ENCODE measurements around the gene MYO18A. TPM values are rescaled to one million over a fixed set of nuclear protein-coding genes. Genes with fewer than 3 reads are reported as not detected.
A peak's percentile ranks its signal among the peaks of the same experiment; 100 is the strongest.

Gene MYO18A
- total RNA-seq, 1 donor from 2014 or later: 79.9 TPM

DNA sequence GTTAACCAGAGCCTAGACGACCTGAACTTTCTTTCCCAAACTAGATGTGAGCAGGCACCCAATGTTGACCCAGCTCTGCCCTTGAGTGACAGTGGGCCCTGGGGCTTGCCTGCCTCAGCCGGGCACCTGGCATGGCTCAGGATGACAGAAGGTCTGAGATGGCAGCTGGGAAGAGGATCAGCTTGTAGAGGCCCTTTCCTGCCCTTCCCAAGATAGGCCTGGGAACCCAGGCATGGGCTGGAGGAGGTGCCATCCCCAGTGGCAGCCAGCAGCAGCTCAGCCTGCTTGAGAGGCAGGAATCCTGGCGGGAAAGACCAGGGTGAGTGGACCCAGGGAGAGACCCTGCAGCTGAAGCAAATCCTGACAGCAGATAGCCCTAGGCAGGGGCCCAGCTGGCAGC is 78.2 kb downstream of the MYO18A start:
- Mint-ChIP-seq H3K9me3 (ENCODE audit: unreplicated experiment) (no peaks in the 10 kb centered on the region), H3K4me3 (ENCODE audit: unreplicated experiment) (peak overlapping the region; percentile 23), H3K36me3 (ENCODE audit: low read depth, unreplicated experiment) (peaks cover 43% of the 10 kb centered on the region), H3K27me3 (ENCODE audit: unreplicated experiment) (peaks cover 7% of the 10 kb centered on the region), H3K27ac (ENCODE audit: unreplicated experiment) (no peak overlapping the region), H3K4me1 (ENCODE audit: unreplicated experiment) (peaks cover 8% of the 10 kb centered on the region)
- no peak for DNase-seq (ENCODE audit: low spot score)
- TF ChIP-seq, protein P1, sequence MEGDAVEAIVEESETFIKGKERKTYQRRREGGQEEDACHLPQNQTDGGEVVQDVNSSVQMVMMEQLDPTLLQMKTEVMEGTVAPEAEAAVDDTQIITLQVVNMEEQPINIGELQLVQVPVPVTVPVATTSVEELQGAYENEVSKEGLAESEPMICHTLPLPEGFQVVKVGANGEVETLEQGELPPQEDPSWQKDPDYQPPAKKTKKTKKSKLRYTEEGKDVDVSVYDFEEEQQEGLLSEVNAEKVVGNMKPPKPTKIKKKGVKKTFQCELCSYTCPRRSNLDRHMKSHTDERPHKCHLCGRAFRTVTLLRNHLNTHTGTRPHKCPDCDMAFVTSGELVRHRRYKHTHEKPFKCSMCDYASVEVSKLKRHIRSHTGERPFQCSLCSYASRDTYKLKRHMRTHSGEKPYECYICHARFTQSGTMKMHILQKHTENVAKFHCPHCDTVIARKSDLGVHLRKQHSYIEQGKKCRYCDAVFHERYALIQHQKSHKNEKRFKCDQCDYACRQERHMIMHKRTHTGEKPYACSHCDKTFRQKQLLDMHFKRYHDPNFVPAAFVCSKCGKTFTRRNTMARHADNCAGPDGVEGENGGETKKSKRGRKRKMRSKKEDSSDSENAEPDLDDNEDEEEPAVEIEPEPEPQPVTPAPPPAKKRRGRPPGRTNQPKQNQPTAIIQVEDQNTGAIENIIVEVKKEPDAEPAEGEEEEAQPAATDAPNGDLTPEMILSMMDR (IDR thresholded peaks at IDR 0.05; ENCODE audit: unreplicated experiment): no peak

- Mint-ChIP-seq H3K27ac (ENCODE audit: unreplicated experiment) (no peak overlapping the region), H3K9me3 (ENCODE audit: unreplicated experiment) (no peaks in the 10 kb centered on the region), H3K4me1 (ENCODE audit: unreplicated experiment) (peaks cover 8% of the 10 kb centered on the region), H3K27me3 (ENCODE audit: unreplicated experiment) (peaks cover 10% of the 10 kb centered on the region), H3K4me3 (ENCODE audit: unreplicated experiment) (no peak overlapping the region), H3K36me3 (ENCODE audit: low read depth, unreplicated experiment) (peaks cover 46% of the 10 kb centered on the region)
- TF ChIP-seq, protein P1 (IDR thresholded peaks at IDR 0.05; ENCODE audit: unreplicated experiment): no peak
- DNase-seq (ENCODE audit: low spot score): no peak
These were observed 79.9 kb downstream of the MYO18A start for GRCh38 chr17:29100296-29100695.

- no peak overlapping the region for H3K4me3 Mint-ChIP-seq (ENCODE audit: unreplicated experiment)
- peaks cover 43% of the 10 kb centered on the region for H3K36me3 Mint-ChIP-seq (ENCODE audit: low read depth, unreplicated experiment)
- no peak for DNase-seq (ENCODE audit: low spot score)
- peaks cover 8% of the 10 kb centered on the region for H3K4me1 Mint-ChIP-seq (ENCODE audit: unreplicated experiment)
- H3K27ac Mint-ChIP-seq (ENCODE audit: unreplicated experiment): peak overlapping the region; percentile 64
- H3K9me3 Mint-ChIP-seq (ENCODE audit: unreplicated experiment): no peaks in the 10 kb centered on the region
- peaks cover 8% of the 10 kb centered on the region for H3K27me3 Mint-ChIP-seq (ENCODE audit: unreplicated experiment)
- TF ChIP-seq, protein P1 (IDR thresholded peaks at IDR 0.05; ENCODE audit: unreplicated experiment): no peak
These were observed 80.7 kb downstream of the MYO18A start for GRCh38 chr17:29099527-29099926.

DNA sequence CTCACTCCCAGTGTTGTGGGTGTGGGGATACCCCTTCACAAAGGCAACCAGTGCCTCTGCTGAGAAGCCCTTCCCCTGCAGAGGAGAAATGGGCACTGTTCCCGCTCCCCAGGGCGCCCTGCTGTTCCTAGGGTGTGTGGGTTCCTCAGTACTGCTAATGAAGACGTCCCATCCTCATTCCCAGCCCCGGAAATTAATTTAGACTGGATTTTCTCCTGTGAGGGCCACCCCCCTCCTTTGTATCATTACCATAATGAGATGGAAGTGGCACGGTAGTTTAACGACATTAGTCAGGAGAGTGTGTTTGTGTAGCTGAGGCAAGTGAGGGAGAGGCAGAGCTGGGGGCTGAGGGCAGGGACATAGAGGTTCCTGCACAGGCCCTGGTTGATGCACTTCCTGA is 84.1 kb downstream of the MYO18A start:
- H3K27ac Mint-ChIP-seq (ENCODE audit: unreplicated experiment): no peak overlapping the region
- peaks cover 44% of the 10 kb centered on the region for H3K36me3 Mint-ChIP-seq (ENCODE audit: low read depth, unreplicated experiment)
- H3K4me1 Mint-ChIP-seq (ENCODE audit: unreplicated experiment): peaks cover 20% of the 10 kb centered on the region
- DNase-seq (ENCODE audit: low spot score): no peak
- H3K9me3 Mint-ChIP-seq (ENCODE audit: unreplicated experiment): no peaks in the 10 kb centered on the region
- TF ChIP-seq, protein P1 (IDR thresholded peaks at IDR 0.05; ENCODE audit: unreplicated experiment): no peak
- H3K27me3 Mint-ChIP-seq (ENCODE audit: unreplicated experiment): peaks cover 10% of the 10 kb centered on the region
- no peak overlapping the region for H3K4me3 Mint-ChIP-seq (ENCODE audit: unreplicated experiment)

DNA sequence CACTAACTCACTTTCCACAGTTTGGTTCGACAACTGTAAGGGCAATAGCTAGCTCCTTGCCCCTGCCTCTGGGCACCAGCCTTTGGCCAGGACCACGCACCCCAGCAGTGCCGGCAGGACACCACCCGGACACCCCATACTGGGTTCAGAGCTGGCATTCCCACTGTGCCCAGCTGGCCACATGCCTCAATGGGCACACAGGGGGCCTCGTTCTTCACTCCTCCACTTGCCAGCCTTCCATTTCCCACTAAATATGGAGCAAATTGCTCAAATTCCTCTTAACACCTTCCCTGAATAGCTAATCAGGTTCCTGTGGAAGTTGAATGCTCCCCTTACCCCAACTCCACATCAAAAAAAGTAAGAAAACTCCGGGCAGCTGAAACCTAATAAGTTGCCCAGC is 84.8 kb downstream of the MYO18A start:
- TF ChIP-seq, protein P1 (IDR thresholded peaks at IDR 0.05; ENCODE audit: unreplicated experiment): no peak
- no peaks in the 10 kb centered on the region for H3K9me3 Mint-ChIP-seq (ENCODE audit: unreplicated experiment)
- H3K4me3 Mint-ChIP-seq (ENCODE audit: unreplicated experiment): no peak overlapping the region
- H3K27ac Mint-ChIP-seq (ENCODE audit: unreplicated experiment): peak overlapping the region; percentile 57
- H3K4me1 Mint-ChIP-seq (ENCODE audit: unreplicated experiment): peaks cover 20% of the 10 kb centered on the region
- peaks cover 45% of the 10 kb centered on the region for H3K36me3 Mint-ChIP-seq (ENCODE audit: low read depth, unreplicated experiment)
- DNase-seq (ENCODE audit: low spot score): no peak
- peaks cover 10% of the 10 kb centered on the region for H3K27me3 Mint-ChIP-seq (ENCODE audit: unreplicated experiment)
